ENCODE measurements around the gene FIGNL2.

Gene FIGNL2

DNA sequence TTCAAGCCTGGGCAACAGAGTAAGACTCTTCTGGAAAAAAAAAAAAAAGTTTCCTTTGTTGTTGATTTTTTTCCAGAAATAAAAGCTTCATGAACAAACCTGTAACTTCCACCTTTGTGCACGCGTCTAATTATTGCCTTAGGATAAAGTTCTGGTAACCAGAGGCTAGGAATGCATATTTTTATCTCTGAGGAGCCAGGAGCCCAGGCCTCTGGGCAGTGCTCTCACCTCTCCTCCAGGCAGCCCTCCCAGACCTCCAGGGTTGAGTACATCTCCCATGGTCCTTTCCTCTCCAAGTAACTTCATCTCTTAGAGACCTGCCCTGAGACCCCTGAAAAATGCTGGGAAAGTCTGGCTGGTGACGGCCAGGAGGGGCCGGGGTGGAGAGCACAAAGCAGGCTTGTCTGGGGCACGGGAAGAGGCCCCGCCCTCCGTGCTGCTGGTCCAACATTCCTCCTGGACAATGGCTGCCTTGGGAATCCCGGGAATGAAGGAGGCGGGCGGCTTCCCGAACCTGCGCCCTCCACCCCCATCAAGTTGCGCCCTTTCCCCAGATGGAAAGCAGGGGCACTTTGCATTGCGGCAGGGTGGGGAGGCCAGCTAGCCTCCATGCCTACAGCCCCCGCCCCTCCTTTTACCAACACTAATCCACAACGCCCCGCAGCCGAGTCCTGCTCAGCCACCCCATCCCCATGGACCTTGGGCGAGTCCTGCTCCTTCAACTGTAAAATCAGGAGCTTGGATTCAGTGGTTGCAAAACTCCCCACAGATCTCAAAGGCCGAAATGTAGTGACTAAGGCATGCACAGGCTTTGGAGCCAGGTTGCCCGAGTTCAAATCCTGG is 7.3 kb upstream of the FIGNL2 start:
- Histone ChIP-seq H2AFZ (ENCODE audit: low read length) (no peak overlapping the region), H3K9ac (ENCODE audit: low read length) (no peak overlapping the region), H3K4me2 (ENCODE audit: low read length) (no peak overlapping the region)

GRCh38 chr12:51852404-51853137 is 4.1 kb upstream of the FIGNL2 start:
- H3K27ac ChIP-seq (ENCODE audit: low read depth, low read length, poor library complexity, severe bottlenecking): no peak overlapping the region
- no peaks in the 10 kb centered on the region for H3K27me3 ChIP-seq (ENCODE audit: insufficient read depth, low read length)
- no peak overlapping the region for H3K4me3 ChIP-seq (ENCODE audit: low read depth, low read length, poor library complexity, severe bottlenecking)
- H4K20me1 ChIP-seq (ENCODE audit: insufficient read depth, low read length): no peaks in the 10 kb centered on the region
- H3K4me2 ChIP-seq (ENCODE audit: low read length): no peak overlapping the region
- no peaks in the 10 kb centered on the region for H3F3A ChIP-seq (ENCODE audit: insufficient read depth, low read length)
- H3K9me2 ChIP-seq (ENCODE audit: low read depth, low read length): no peaks in the 10 kb centered on the region
- TF ChIP-seq CTCF (IDR thresholded peaks at IDR 0.05; ENCODE audit: low read length) (no peak), EZH2 (IDR thresholded peaks at IDR 0.05; ENCODE audit: borderline replicate concordance, low read length) (no peak)
- no peaks in the 10 kb centered on the region for H3K9me3 ChIP-seq (ENCODE audit: low read length)
- no peak overlapping the region for H3K9ac ChIP-seq (ENCODE audit: low read length)
- H3K4me1 ChIP-seq (ENCODE audit: insufficient read depth, low read length, severe bottlenecking): no peaks in the 10 kb centered on the region
- H3K79me2 ChIP-seq (ENCODE audit: insufficient read depth, low read length): no peaks in the 10 kb centered on the region
- no peaks in the 10 kb centered on the region for H3K36me3 ChIP-seq (ENCODE audit: insufficient read depth, low read length)
- H2AFZ ChIP-seq (ENCODE audit: low read length): no peak overlapping the region

More for the DNA sequence above, 7.3 kb upstream of the FIGNL2 start:
- no peaks in the 10 kb centered on the region for H3K79me2 ChIP-seq (ENCODE audit: insufficient read depth, low read length)
- H3K4me1 ChIP-seq (ENCODE audit: insufficient read depth, low read length, severe bottlenecking): no peaks in the 10 kb centered on the region
- H3K27ac ChIP-seq (ENCODE audit: low read depth, low read length, poor library complexity, severe bottlenecking): no peak overlapping the region
- no peaks in the 10 kb centered on the region for H4K20me1 ChIP-seq (ENCODE audit: insufficient read depth, low read length)
- no peak for TF ChIP-seq CTCF (IDR thresholded peaks at IDR 0.05; ENCODE audit: low read length)
- TF ChIP-seq EZH2 (IDR thresholded peaks at IDR 0.05; ENCODE audit: borderline replicate concordance, low read length): no peak
- H3K4me3 ChIP-seq (ENCODE audit: low read depth, low read length, poor library complexity, severe bottlenecking): no peak overlapping the region
- H3K36me3 ChIP-seq (ENCODE audit: insufficient read depth, low read length): no peaks in the 10 kb centered on the region
- no peaks in the 10 kb centered on the region for H3K9me3 ChIP-seq (ENCODE audit: low read length)
- H3F3A ChIP-seq (ENCODE audit: insufficient read depth, low read length): no peaks in the 10 kb centered on the region
- H3K9me2 ChIP-seq (ENCODE audit: low read depth, low read length): no peaks in the 10 kb centered on the region
- H3K27me3 ChIP-seq (ENCODE audit: insufficient read depth, low read length): no peaks in the 10 kb centered on the region; the same call in 1 of the 2 replicates

DNA sequence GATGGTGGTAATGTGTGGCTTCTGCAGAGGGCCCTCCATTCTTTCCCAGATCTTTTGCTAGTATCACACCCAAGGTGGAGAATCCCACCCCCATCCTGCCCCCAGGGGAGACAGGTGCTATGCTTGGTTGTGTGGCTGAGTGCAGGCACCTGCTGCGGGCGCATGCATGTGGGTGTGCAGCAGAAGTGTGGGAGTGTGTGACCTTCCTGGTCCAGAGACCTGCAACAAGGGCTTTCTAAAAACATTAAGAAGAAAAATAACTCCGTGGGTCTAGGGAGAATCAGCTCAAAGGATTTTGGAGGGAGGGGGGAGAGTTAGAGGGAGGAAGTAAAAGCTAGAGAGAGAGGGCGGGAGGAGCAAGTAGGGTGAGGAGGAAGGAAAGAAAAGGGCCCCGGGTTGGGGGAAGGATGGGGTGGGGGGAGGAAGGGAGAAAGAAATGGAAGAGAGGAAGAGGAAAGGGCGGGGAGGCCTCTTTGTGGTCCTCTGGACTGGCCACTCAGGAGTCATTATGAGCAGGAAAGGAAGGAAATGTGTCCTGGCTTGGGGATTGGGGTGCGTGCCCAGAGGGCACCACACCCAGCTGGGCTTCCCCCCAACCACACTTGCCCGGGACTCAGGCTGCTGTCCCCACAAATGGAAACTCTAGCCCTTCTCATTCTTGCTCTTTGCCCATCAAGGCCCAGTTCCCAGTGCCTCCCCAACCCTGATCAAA is 3.1 kb upstream of the FIGNL2 start:
- Histone ChIP-seq H2AFZ (ENCODE audit: low read length) (no peak overlapping the region), H3K27ac (ENCODE audit: low read depth, low read length, poor library complexity, severe bottlenecking) (no peak overlapping the region), H4K20me1 (ENCODE audit: insufficient read depth, low read length) (no peaks in the 10 kb centered on the region), H3K4me2 (ENCODE audit: low read length) (no peak overlapping the region), H3K36me3 (ENCODE audit: insufficient read depth, low read length) (no peaks in the 10 kb centered on the region), H3K9ac (ENCODE audit: low read length) (no peak overlapping the region), H3K4me1 (ENCODE audit: insufficient read depth, low read length, severe bottlenecking) (no peaks in the 10 kb centered on the region), H3K4me3 (ENCODE audit: low read depth, low read length, poor library complexity, severe bottlenecking) (no peak overlapping the region), H3K27me3 (ENCODE audit: insufficient read depth, low read length) (no peaks in the 10 kb centered on the region), H3K9me2 (ENCODE audit: low read depth, low read length) (no peaks in the 10 kb centered on the region), H3K79me2 (ENCODE audit: insufficient read depth, low read length) (no peaks in the 10 kb centered on the region), H3F3A (ENCODE audit: insufficient read depth, low read length) (no peaks in the 10 kb centered on the region), H3K9me3 (ENCODE audit: low read length) (no peaks in the 10 kb centered on the region)
- TF ChIP-seq CTCF (IDR thresholded peaks at IDR 0.05; ENCODE audit: low read length): no peak
- no peak for TF ChIP-seq EZH2 (IDR thresholded peaks at IDR 0.05; ENCODE audit: borderline replicate concordance, low read length)

Measured in OCI-LY1 (cell line).